T-helper 2 cell treated with Interferon-gamma antibody and Interleukin-4, amounts not matched to agents 5 μg/mL and 100 μg/mL, for 36 hours (primary cell): ENCODE data around the gene ARMS2.

Experiments used
- DNase-seq: peaks from one replicate; pipeline ENCODE4 v3.0.0; 2021; ENCODE audit warnings: low spot score
- H3K27ac Mint-ChIP-seq: one replicate; pipeline ENCODE4 v1.8.0; 2021; ENCODE audit warnings: mild to moderate bottlenecking, mixed read lengths
- H3K27me3 Mint-ChIP-seq: one replicate; pipeline ENCODE4 v1.8.0; 2021; ENCODE audit warnings: low read depth, mixed read lengths
- H3K36me3 Mint-ChIP-seq: one replicate; pipeline ENCODE4 v1.8.0; 2021; ENCODE audit warnings: low read depth, mixed read lengths
- H3K4me1 Mint-ChIP-seq: one replicate; pipeline ENCODE4 v1.8.0; 2021; ENCODE audit warnings: low read depth, mixed read lengths
- H3K4me3 Mint-ChIP-seq: one replicate; pipeline ENCODE4 v1.8.0; 2022; ENCODE audit warnings: mild to moderate bottlenecking, moderate library complexity, mixed read lengths
- H3K9me3 Mint-ChIP-seq: one replicate; pipeline ENCODE4 v1.8.0; 2021; ENCODE audit warnings: mixed read lengths

The ARMS2 gene

GRCh38 chr10:122499491-122499941, 45.1 kb downstream of the ARMS2 start:
- H3K4me1 Mint-ChIP-seq: peaks cover 6% of the 10 kb centered on the region
- H3K27me3 Mint-ChIP-seq: peaks cover 13% of the 10 kb centered on the region
- DNase-seq: no peak
- no peaks in the 10 kb centered on the region for H3K36me3 Mint-ChIP-seq
- H3K27ac Mint-ChIP-seq: no peak overlapping the region
- no peak overlapping the region for H3K4me3 Mint-ChIP-seq
- no peaks in the 10 kb centered on the region for H3K9me3 Mint-ChIP-seq

GRCh38 chr10:122500194-122500593, 45.7 kb downstream of the ARMS2 start:
- no peak overlapping the region for H3K27ac Mint-ChIP-seq
- H3K9me3 Mint-ChIP-seq: no peaks in the 10 kb centered on the region
- no peak for DNase-seq
- no peaks in the 10 kb centered on the region for H3K36me3 Mint-ChIP-seq
- H3K27me3 Mint-ChIP-seq: peaks cover 13% of the 10 kb centered on the region
- no peak overlapping the region for H3K4me3 Mint-ChIP-seq
- peaks cover 6% of the 10 kb centered on the region for H3K4me1 Mint-ChIP-seq

- no peak overlapping the region for H3K27ac Mint-ChIP-seq
- peaks cover 13% of the 10 kb centered on the region for H3K27me3 Mint-ChIP-seq
- no peaks in the 10 kb centered on the region for H3K36me3 Mint-ChIP-seq
Measured at GRCh38 chr10:122500726-122501125, 46.3 kb downstream of the ARMS2 start.

GRCh38 chr10:122503012-122503411, 48.6 kb downstream of the ARMS2 start:
- H3K4me3 Mint-ChIP-seq: no peak overlapping the region
- H3K9me3 Mint-ChIP-seq: no peaks in the 10 kb centered on the region
- peaks cover 6% of the 10 kb centered on the region for H3K27me3 Mint-ChIP-seq
- H3K4me1 Mint-ChIP-seq: no peaks in the 10 kb centered on the region
- no peak overlapping the region for H3K27ac Mint-ChIP-seq
- no peak for DNase-seq
- H3K36me3 Mint-ChIP-seq: no peaks in the 10 kb centered on the region

More at GRCh38 chr10:122500726-122501125, 46.3 kb downstream of the ARMS2 start:
- no peaks in the 10 kb centered on the region for H3K9me3 Mint-ChIP-seq
- no peak overlapping the region for H3K4me3 Mint-ChIP-seq
- H3K4me1 Mint-ChIP-seq: peaks cover 6% of the 10 kb centered on the region
- no peak for DNase-seq

DNA sequence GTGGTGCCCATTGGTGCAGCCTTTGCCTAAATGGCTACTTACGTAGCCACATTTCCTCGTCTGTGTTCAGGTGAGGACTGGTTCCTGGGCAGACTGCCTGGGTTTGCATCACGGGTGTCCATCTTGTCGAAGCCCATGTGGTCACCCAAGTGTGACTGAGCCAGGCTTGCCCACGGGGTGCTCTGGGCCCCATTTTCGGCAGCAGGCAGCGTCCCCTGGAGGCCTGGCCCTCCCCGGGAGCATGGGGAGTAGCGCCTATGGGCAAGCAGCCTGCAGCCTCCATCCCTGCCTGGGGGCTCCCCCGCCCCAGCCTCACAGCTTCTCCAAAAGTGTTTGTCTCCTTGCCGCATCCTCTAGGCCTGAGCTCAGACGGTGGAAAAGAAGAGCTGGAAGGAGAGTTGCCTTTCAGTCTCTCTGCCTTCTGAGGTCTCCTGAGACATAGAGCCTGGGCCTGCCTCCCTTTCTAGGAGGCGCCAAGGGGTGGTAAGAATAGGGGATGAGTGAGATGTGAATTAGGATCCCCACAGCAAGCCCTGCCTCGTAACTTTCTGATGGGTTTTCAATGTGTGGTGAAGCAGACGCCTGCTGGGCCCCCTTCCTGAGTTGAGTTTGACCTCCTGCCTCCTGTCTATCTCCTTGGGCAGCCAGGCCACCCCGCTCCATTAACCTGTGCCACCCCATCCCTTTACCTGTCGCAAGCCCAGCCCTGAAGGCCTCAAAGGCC, 49.6 kb downstream of the ARMS2 start:
- H3K27me3 Mint-ChIP-seq: no peaks in the 10 kb centered on the region
- no peaks in the 10 kb centered on the region for H3K4me1 Mint-ChIP-seq

GRCh38 chr10:122504610-122504950, 50.1 kb downstream of the ARMS2 start:
- Mint-ChIP-seq H3K27ac (no peak overlapping the region), H3K36me3 (no peaks in the 10 kb centered on the region), H3K4me1 (no peaks in the 10 kb centered on the region), H3K4me3 (no peak overlapping the region), H3K9me3 (no peaks in the 10 kb centered on the region), H3K27me3 (no peaks in the 10 kb centered on the region)
- no peak for DNase-seq

More for the DNA sequence above, 49.6 kb downstream of the ARMS2 start:
- Mint-ChIP-seq H3K4me3 (no peak overlapping the region), H3K9me3 (no peaks in the 10 kb centered on the region), H3K27ac (no peak overlapping the region), H3K36me3 (no peaks in the 10 kb centered on the region)
- DNase-seq: no peak

DNA sequence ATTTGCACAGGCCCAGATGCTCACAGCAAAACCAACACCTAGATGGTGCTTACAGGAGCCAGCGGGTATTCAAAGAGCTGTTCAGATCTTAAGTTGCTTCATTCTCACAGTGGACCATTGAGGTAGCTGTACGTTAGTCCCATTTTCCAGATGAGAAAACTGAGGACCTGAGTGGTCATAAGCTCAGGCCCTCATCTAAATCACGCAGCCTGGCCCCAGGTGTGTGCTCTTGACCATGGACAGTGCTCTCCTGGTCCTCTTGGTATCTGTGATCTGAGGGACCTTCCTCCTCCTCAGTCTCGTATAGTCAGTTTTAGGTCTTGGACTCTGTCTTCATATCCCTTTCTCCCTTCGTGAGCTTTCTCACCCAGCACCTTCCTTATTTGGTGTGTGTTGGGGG, 50.6 kb downstream of the ARMS2 start:
- no peak overlapping the region for H3K4me3 Mint-ChIP-seq
- H3K27me3 Mint-ChIP-seq: no peaks in the 10 kb centered on the region
- no peaks in the 10 kb centered on the region for H3K4me1 Mint-ChIP-seq
- H3K36me3 Mint-ChIP-seq: no peaks in the 10 kb centered on the region
- DNase-seq: no peak
- H3K9me3 Mint-ChIP-seq: no peaks in the 10 kb centered on the region
- H3K27ac Mint-ChIP-seq: no peak overlapping the region

- H3K9me3 Mint-ChIP-seq: no peaks in the 10 kb centered on the region
- H3K4me3 Mint-ChIP-seq: no peak overlapping the region
- no peaks in the 10 kb centered on the region for H3K27me3 Mint-ChIP-seq
- H3K36me3 Mint-ChIP-seq: no peaks in the 10 kb centered on the region
- H3K4me1 Mint-ChIP-seq: no peaks in the 10 kb centered on the region
- H3K27ac Mint-ChIP-seq: no peak overlapping the region
- DNase-seq: no peak
Measured at GRCh38 chr10:122505885-122506645, 51.6 kb downstream of the ARMS2 start.
